PC-3 (cell line): ENCODE results near the gene DMD.

Experiments used
- EZH2 ChIP-seq: fragments of 300-600 bp; sonication (generic); IDR thresholded peaks from one replicate; pipeline ENCODE4 v1.6.1; 2017; ENCODE audit warnings: antibody characterized with exemption, mild to moderate bottlenecking, low read length; ENCODE audit not compliant: unreplicated experiment
- EZH2phosphoT487 ChIP-seq: fragments of 300-600 bp; sonication (generic); IDR thresholded peaks from 2 replicates; pipeline ENCODE4 v1.6.1; 2018; ENCODE audit warnings: mild to moderate bottlenecking, antibody characterized with exemption, low read length, borderline replicate concordance
- TF ChIP-seq, protein P1 (sequence below): fragments of 300-600 bp; sonication (generic); conservative IDR thresholded peaks from 2 replicates; pipeline ENCODE4 v1.5.1; 2017; ENCODE audit warnings: antibody characterized with exemption, low read depth, mild to moderate bottlenecking, low read length

DNA sequence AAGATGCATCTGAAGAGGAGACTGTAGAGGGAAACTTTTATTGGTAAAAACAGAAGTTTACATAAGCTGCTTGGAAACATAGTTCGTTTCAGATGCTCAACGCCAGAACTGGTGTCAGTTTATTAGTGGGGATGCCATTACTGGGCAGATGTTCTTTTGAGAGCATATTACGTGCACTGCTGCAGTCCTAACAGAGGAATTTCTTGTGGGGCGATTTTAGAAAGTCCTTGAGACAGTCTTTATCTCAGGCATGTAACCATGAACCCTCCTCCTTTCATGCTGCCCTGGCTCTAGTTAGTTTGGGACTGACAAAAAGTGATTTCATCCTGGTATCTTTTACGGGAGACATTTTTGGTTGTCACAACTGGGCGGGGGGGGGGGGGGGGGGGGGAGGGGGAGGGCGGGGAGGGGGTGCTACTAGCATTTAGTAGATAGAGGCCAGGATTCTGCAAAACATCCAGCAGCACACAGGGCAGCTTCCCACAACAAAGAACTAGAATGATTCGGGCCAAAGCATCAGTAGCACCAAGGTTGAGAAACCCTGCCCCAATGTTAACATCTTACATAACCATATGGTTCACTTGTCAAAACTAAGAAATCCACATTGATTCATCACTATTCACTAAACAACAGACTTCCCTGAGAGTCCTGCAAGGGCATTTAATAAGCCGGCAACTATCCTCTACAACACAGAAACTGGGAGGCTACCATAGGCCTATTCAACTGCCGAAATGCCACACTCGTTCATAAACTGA, 2021.0 kb downstream of the DMD start:
- TF ChIP-seq, protein P1, sequence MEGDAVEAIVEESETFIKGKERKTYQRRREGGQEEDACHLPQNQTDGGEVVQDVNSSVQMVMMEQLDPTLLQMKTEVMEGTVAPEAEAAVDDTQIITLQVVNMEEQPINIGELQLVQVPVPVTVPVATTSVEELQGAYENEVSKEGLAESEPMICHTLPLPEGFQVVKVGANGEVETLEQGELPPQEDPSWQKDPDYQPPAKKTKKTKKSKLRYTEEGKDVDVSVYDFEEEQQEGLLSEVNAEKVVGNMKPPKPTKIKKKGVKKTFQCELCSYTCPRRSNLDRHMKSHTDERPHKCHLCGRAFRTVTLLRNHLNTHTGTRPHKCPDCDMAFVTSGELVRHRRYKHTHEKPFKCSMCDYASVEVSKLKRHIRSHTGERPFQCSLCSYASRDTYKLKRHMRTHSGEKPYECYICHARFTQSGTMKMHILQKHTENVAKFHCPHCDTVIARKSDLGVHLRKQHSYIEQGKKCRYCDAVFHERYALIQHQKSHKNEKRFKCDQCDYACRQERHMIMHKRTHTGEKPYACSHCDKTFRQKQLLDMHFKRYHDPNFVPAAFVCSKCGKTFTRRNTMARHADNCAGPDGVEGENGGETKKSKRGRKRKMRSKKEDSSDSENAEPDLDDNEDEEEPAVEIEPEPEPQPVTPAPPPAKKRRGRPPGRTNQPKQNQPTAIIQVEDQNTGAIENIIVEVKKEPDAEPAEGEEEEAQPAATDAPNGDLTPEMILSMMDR, result no peak
- TF ChIP-seq EZH2 (no peak), EZH2phosphoT487 (no peak)
